Breast epithelium (tissue), 3 donors: ENCODE data around the gene CD2BP2.

Experiments
- POLR2A ChIP-seq: fragments of 450-650 bp; IDR thresholded peaks from one replicate; pipeline ENCODE4 v1.6.1; 2016; ENCODE audit warnings: antibody characterized with exemption, mild to moderate bottlenecking, moderate library complexity
- POLR2AphosphoS5 ChIP-seq, 3 donors: sonication (generic); formaldehyde crosslinking; IDR thresholded peaks; one replicate each; pipeline ENCODE4 v1.6.1; 2017; ENCODE audit warnings: antibody characterized with exemption in 3 of 3
- TF ChIP-seq, protein P1 (sequence below), 3 donors: fragments of 450-650 bp; IDR thresholded peaks; one replicate each; pipeline ENCODE4 v1.5.1; 2016 to 2017; ENCODE audit warnings: antibody characterized with exemption in 3 of 3, mild to moderate bottlenecking in 3 of 3, moderate library complexity in 3 of 3

DNA sequence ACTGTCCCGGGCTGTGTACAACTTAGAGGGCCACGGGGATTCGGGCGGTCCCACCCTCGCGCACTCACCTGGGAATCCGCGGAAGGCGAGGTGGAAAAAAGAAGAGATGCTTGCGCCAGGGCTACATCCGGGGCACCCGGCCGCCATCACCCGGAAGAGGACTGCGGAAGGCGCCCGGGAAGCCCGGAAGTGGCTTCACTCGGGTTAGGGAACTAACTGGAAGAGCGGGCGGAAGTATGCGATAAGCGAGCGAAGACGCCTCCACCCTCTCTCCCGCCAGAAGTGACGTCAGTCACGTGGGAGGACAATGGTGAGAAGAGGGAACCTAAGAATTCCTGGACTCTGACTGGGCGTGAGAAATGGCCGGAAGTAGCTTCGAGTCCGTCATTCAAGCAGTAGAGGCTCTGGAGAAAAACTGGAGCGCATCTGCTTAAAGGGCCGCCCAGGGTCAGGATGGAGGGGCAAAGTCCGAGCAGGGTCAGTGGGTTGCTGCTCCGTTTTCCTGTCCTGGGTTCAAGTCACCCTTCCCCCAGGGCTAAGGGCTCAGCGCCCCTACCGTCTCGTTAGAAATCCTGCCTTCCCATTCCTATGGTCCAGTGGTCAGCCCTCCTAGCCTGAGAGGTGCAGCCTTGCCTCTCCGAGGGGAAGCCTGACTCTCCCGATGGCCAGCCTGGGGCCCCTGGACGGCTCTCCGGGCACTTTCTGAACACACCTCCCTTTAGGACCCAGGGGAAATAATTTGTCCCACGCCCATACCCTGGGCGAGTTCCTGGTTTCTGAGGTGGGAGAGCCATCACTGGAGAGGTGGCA, at the start of gene CD2BP2:
- TF ChIP-seq, protein P1, sequence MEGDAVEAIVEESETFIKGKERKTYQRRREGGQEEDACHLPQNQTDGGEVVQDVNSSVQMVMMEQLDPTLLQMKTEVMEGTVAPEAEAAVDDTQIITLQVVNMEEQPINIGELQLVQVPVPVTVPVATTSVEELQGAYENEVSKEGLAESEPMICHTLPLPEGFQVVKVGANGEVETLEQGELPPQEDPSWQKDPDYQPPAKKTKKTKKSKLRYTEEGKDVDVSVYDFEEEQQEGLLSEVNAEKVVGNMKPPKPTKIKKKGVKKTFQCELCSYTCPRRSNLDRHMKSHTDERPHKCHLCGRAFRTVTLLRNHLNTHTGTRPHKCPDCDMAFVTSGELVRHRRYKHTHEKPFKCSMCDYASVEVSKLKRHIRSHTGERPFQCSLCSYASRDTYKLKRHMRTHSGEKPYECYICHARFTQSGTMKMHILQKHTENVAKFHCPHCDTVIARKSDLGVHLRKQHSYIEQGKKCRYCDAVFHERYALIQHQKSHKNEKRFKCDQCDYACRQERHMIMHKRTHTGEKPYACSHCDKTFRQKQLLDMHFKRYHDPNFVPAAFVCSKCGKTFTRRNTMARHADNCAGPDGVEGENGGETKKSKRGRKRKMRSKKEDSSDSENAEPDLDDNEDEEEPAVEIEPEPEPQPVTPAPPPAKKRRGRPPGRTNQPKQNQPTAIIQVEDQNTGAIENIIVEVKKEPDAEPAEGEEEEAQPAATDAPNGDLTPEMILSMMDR (IDR thresholded peaks at IDR 0.05), result peak in 1 of 3 donors; percentile 15
- peak; percentile 93 to 97 (median 94) for TF ChIP-seq POLR2AphosphoS5 (IDR thresholded peaks at IDR 0.05)
- TF ChIP-seq POLR2A, result no peak
